NB4 (cell line): ENCODE data around the gene NHERF1.

Source experiments
- CTCF ChIP-seq: IDR thresholded peaks from one replicate; pipeline ENCODE4 v1.5.1; 2012; ENCODE audit warnings: low read depth, low read length
- MAX ChIP-seq: IDR thresholded peaks from 2 replicates; pipeline ENCODE4 v1.6.1; 2011; ENCODE audit warnings: low read depth, low read length

GRCh38 chr17:74805591-74805991 lies 57.2 kb downstream of the NHERF1 start:
- no peak for TF ChIP-seq CTCF
- no peak for TF ChIP-seq MAX
